GM20000 (cell line): Measurements from ENCODE around the gene LTBP1.

Source experiments
- DNase-seq: peaks from one replicate; pipeline ENCODE4 v3.0.0; 2012; ENCODE audit warnings: low spot score
- TF ChIP-seq, protein P1 (sequence below): IDR thresholded peaks from 2 replicates; pipeline ENCODE4 v1.5.1; 2012; ENCODE audit warnings: mild to moderate bottlenecking, control low read depth; ENCODE audit errors: extremely low read depth, missing control alignments

Gene LTBP1

DNA sequence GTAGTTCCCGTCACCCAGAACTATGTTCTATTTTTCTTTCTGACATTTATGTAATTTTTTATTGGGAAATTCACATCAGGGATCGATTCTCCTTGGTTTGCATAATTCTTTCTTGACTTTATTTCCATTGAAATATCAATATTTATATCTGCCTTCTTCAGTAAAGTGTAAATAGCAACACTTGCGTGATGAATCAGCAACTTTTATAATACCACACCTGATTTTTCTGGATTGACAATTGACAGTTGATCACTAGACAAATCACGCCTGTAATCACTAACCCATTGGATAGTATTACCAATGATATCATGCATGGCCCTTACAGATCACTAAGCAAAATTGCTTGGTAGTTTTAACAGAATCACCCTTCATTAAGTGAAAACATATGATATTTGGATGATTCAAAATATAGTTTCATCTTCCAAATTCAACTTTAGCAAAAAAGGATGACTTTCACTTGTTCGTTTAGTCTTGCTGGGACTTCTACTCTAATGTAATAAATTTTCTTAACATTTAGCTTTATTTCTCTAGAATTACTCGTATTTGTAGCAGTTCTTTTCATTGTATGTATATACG lies 390.7 kb downstream of the LTBP1 start:
- TF ChIP-seq, protein P1, sequence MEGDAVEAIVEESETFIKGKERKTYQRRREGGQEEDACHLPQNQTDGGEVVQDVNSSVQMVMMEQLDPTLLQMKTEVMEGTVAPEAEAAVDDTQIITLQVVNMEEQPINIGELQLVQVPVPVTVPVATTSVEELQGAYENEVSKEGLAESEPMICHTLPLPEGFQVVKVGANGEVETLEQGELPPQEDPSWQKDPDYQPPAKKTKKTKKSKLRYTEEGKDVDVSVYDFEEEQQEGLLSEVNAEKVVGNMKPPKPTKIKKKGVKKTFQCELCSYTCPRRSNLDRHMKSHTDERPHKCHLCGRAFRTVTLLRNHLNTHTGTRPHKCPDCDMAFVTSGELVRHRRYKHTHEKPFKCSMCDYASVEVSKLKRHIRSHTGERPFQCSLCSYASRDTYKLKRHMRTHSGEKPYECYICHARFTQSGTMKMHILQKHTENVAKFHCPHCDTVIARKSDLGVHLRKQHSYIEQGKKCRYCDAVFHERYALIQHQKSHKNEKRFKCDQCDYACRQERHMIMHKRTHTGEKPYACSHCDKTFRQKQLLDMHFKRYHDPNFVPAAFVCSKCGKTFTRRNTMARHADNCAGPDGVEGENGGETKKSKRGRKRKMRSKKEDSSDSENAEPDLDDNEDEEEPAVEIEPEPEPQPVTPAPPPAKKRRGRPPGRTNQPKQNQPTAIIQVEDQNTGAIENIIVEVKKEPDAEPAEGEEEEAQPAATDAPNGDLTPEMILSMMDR: no peak

DNA sequence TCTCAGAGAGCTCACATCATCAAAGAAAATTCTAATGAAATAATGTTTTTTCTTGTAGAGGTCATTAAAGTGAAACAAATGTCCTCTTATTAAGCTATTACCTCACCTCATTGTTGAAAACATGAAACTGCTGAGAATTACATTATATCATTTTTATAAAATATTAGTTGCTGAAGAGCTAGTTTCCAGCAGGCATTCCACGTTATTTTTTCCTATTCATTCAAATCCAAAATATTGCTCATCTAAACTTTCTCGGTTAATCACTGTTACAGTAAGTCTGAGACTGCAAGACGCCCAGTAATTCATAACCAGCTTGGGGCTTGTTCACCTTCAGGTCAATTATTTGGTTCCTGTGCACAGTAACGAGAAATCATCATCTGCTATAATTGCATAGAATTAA lies 391.2 kb downstream of the LTBP1 start:
- TF ChIP-seq, protein P1: no peak
- no peak for DNase-seq

More for the DNA sequence above, 390.7 kb downstream of the LTBP1 start:
- DNase-seq: no peak

DNA sequence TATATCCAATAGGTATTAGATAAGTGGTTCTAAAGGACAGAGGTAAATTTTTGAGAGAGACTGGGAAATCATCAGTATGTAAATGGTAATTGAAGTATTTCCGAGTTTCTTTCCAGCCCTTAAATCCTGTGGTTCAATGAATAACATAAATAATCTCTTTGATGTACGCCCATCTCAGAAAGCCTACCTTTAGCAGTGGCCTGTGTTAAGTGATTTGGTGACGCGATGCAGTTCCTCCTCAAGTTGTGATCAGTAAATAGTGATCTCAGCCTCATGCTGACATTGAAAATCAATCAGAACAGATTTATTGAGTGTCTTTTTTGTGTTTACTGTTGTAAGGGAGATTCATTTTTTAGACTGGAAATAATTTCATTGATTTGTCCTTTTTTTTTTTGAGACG lies 392.5 kb downstream of the LTBP1 start:
- TF ChIP-seq, protein P1: no peak
- no peak for DNase-seq

DNA sequence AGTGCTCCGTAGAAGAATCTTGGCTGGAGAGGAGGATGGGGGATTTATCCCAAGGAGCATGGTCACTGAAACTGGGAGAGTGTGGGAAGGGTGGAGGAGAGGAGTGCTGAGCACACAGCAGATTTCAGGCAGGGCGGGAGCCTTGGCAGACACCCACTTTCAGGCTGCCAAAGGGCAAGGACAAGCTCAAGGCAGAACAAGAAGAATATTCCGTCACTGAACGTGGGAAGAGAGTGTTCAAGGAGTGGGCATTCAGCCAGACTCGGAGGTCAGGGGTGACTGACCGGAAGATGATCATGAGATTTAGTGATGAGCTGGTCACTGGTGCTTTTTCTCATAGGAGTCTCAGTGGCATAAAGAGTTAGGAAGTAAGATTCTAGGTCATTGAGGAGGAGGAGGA lies 393.5 kb downstream of the LTBP1 start:
- no peak for DNase-seq
- TF ChIP-seq, protein P1: no peak

DNA sequence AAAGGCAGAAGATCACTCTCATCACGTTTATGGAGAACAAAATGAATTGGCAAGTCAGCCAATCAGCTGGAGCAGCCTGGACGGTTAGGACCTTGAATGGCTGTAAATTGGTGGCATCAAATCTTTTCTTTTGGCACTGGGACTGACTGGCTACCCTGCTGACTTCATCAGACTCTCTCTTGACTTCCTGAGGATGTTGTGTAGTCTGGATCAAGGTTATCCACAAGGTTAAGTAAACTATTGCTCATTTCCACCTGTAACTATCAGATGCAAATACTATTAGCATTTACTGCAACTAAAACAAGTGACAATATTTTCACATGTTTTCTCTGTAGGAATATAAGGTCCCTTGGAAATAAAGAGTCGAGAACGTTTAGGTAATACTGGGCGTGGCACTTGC lies 395.4 kb downstream of the LTBP1 start:
- no peak for DNase-seq

DNA sequence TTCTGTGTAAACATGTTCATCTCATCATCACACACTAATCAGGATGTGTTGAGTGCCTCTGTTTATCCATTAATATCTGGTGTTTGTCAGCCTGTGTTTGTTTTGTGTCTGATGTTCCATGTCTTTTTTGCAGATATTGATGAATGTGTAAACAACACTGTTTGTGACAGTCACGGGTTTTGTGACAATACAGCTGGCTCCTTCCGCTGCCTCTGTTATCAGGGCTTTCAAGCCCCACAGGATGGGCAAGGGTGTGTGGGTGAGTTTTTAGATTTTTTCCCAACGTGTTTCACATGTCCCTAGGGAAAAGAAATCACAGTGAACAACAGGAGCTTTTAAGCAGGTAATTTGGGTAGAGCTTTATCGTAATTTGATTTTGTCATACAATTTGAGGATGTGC lies 396.0 kb downstream of the LTBP1 start:
- TF ChIP-seq, protein P1: no peak
- no peak for DNase-seq

More for the DNA sequence above, 395.4 kb downstream of the LTBP1 start:
- TF ChIP-seq, protein P1: no peak

DNA sequence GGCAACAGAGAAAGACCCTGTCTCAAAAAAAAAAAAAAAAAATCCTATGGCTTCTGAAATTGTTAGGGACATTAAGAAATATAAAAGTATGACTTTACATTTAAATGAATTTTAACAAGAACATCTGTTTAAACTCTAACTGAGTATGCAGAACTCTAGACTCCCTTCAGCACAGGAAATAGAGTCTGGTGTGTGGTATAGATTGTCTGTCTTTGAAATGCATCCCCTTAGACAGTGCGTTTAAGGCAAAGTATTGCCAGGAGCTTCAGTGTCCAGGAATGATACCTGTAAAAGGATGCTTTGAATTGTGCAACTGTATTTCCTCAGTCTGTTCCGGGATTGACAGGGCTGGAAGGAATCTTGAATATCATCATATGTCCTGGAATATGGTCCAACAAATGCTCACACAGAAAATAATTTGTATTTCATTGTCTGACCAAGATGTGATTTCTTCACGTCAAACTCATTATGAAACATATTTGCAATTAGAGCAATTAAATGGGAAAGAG lies 396.7 kb downstream of the LTBP1 start:
- TF ChIP-seq, protein P1: no peak

More for the DNA sequence above, 396.7 kb downstream of the LTBP1 start:
- DNase-seq: no peak
